A549 (cell line): Measurements from ENCODE around the gene AMER3. TPM values are rescaled to one million over a fixed set of nuclear protein-coding genes. Genes with fewer than 3 reads are reported as not detected.

Experiments
- ATAC-seq, 2 experiments: fragments of 200-7000 bp in 1 of 2; fragments of >200 bp in 1 of 2; cut with Nextera tagmentation in 1 of 2; cut with Tn5 transposase in 1 of 2; 3 replicates each; pipeline versions ENCODE4 v1.8.0 to v1.9.1; 2018 to 2020; ENCODE audit warnings: mild to moderate bottlenecking in 1 of 2, moderate library complexity in 1 of 2
- CTCF ChIA-PET: fragments of 300-600 bp; sonication (Branson Sonifier 250); formaldehyde crosslinking; extraction: SDS; loops from one replicate; lab custom pipeline; 2021; ENCODE audit warnings: antibody characterized with exemption, inconsistent platforms; lab: Yijun Ruan, JAX
- POLR2A ChIA-PET: fragments of 350-600 bp; formaldehyde crosslinking; extraction: SDS; loops from one replicate; lab custom pipeline; 2021; ENCODE audit warnings: antibody characterized with exemption, inconsistent platforms; lab: Yijun Ruan, JAX
- DNase-seq, 2 experiments: peaks; one replicate each; pipeline versions ENCODE4 v3.0.0 to v3.0.0-alpha.2; 2011 to 2016; ENCODE audit warnings: low read depth in 1 of 2, low spot score in 1 of 2
- FAIRE-seq: peaks from 2 replicates; lab custom pipeline; 2011; peaks lifted over from hg19 to GRCh38; lab: Jason Lieb, UNC
- H3K27ac ChIP-seq, 2 experiments: fragments of >200 bp; sonication (Bioruptor Twin); formaldehyde crosslinking; 3 replicates each; pipeline ENCODE4 v1.5.1; 2016 to 2017
- H3K4me1 ChIP-seq: fragments of >200 bp; sonication (Bioruptor Twin); formaldehyde crosslinking; 3 replicates; pipeline ENCODE4 v1.6.1; 2016
- H3K4me2 ChIP-seq: fragments of >200 bp; sonication (Bioruptor Twin); formaldehyde crosslinking; 3 replicates; pipeline ENCODE4 v1.6.1; 2016
- H3K4me3 ChIP-seq: fragments of >200 bp; sonication (Bioruptor Twin); formaldehyde crosslinking; 3 replicates; pipeline ENCODE4 v1.5.1; 2016
- H3K9me3 ChIP-seq: fragments of >200 bp; sonication (Bioruptor Twin); formaldehyde crosslinking; 3 replicates; pipeline ENCODE4 v1.6.1; 2016
- BHLHE40 ChIP-seq: IDR thresholded peaks from 2 replicates; pipeline ENCODE4 v1.6.1; 2012; ENCODE audit warnings: low read depth, low read length, inconsistent platforms
- CBX8 ChIP-seq: fragments of 200-600 bp; sonication (generic); IDR thresholded peaks from 2 replicates; pipeline ENCODE4 v1.6.1; 2016
- CHD4 ChIP-seq: fragments of 200-600 bp; sonication (generic); IDR thresholded peaks from 2 replicates; pipeline ENCODE4 v1.6.1; 2016; ENCODE audit warnings: antibody characterized with exemption, mild to moderate bottlenecking, borderline replicate concordance
- ESRRA ChIP-seq: fragments of 150-350 bp; IDR thresholded peaks from 2 replicates; pipeline ENCODE4 v1.6.1; 2014; ENCODE audit warnings: mild to moderate bottlenecking, low read length, borderline replicate concordance
- HEYL ChIP-seq: fragments of 250-450 bp; sonication (Bioruptor Pico); IDR thresholded peaks from 2 replicates; pipeline ENCODE4 v1.8.0; 2021; ENCODE audit warnings: mild to moderate bottlenecking, moderate library complexity
- HOXB13 ChIP-seq: fragments of 250-450 bp; sonication (Bioruptor Pico); IDR thresholded peaks from 2 replicates; pipeline ENCODE4 v1.5.0; 2020; ENCODE audit warnings: low read depth, mild to moderate bottlenecking, moderate library complexity
- JUN ChIP-seq, 2 experiments: fragments of >200 bp; sonication (Bioruptor Twin); formaldehyde crosslinking; IDR thresholded peaks; 2 replicates in 1 of 2; 3 replicates in 1 of 2; pipeline ENCODE4 v1.6.1; 2016 to 2017
- JUNB ChIP-seq: fragments of >200 bp; sonication (Bioruptor Twin); formaldehyde crosslinking; IDR thresholded peaks from 2 replicates; pipeline ENCODE4 v1.6.1; 2016
- KDM1A ChIP-seq: fragments of 200-600 bp; sonication (generic); IDR thresholded peaks from 2 replicates; pipeline ENCODE4 v1.6.1; 2016; ENCODE audit warnings: low read depth, mild to moderate bottlenecking
- MAZ ChIP-seq: fragments of 150-350 bp; IDR thresholded peaks from 2 replicates; pipeline ENCODE4 v1.6.1; 2014; ENCODE audit warnings: antibody characterized with exemption, low read depth, low read length, borderline replicate concordance
- MYC ChIP-seq: IDR thresholded peaks from 2 replicates; pipeline ENCODE4 v1.6.1; 2012; ENCODE audit warnings: mild to moderate bottlenecking, inconsistent platforms, low read length, improper control_type of control experiment, borderline replicate concordance
- NFE2L2 ChIP-seq: fragments of 150-350 bp; conservative IDR thresholded peaks from 2 replicates; pipeline ENCODE4 v1.6.1; 2014; ENCODE audit warnings: low read length
- NPAS2 ChIP-seq: fragments of 250-450 bp; sonication (Bioruptor Pico); IDR thresholded peaks from 2 replicates; pipeline ENCODE4 v1.8.0; 2022; ENCODE audit warnings: mild to moderate bottlenecking, moderate library complexity, borderline replicate concordance
- POLR2A ChIP-seq: IDR thresholded peaks from 2 replicates; pipeline ENCODE4 v1.6.1; 2012; ENCODE audit warnings: mild to moderate bottlenecking, low read length
- POLR2AphosphoS2 ChIP-seq: conservative IDR thresholded peaks from 2 replicates; pipeline ENCODE4 v1.6.1; 2012; ENCODE audit warnings: low read length, improper control_type of control experiment, inconsistent platforms
- RAD21 ChIP-seq, 2 experiments: fragments of >200 bp in 1 of 2; sonication (Bioruptor Twin) in 1 of 2; formaldehyde crosslinking in 1 of 2; IDR thresholded peaks in 1 of 2; conservative IDR thresholded peaks in 1 of 2; 2 replicates in 1 of 2; 3 replicates in 1 of 2; pipeline ENCODE4 v1.6.1; 2012 to 2018; ENCODE audit warnings: inconsistent platforms in 1 of 2
- RFX5 ChIP-seq: fragments of 450-650 bp; IDR thresholded peaks from 2 replicates; pipeline ENCODE4 v1.7.1; 2014; ENCODE audit warnings: antibody characterized with exemption, mild to moderate bottlenecking, moderate library complexity
- RNF2 ChIP-seq: fragments of 200-600 bp; sonication (generic); IDR thresholded peaks from 2 replicates; pipeline ENCODE4 v1.6.1; 2016; ENCODE audit warnings: low read depth, mild to moderate bottlenecking, antibody characterized with exemption, moderate library complexity, borderline replicate concordance
- SREBF2 ChIP-seq: fragments of 450-650 bp; IDR thresholded peaks from 2 replicates; pipeline ENCODE4 v1.6.1; 2014; ENCODE audit warnings: mild to moderate bottlenecking, moderate library complexity
- TFCP2L1 ChIP-seq: fragments of 250-450 bp; sonication (Bioruptor Pico); IDR thresholded peaks from 2 replicates; pipeline ENCODE4 v1.5.0; 2021; ENCODE audit warnings: mild to moderate bottlenecking
- TP53 ChIP-seq: fragments of 250-450 bp; sonication (Bioruptor Pico); IDR thresholded peaks from 2 replicates; pipeline ENCODE4 v1.5.0; 2021; ENCODE audit warnings: mild to moderate bottlenecking, moderate library complexity
- ZNF302 ChIP-seq: fragments of 250-450 bp; sonication (Bioruptor Pico); IDR thresholded peaks from 2 replicates; pipeline ENCODE4 v1.9.0; 2021; ENCODE audit warnings: inconsistent platforms, mild to moderate bottlenecking, moderate library complexity
- whole genome bisulfite sequencing: methylation state at CpG from one replicate; pipeline ENCODE4 v1.1.6; 2017; ENCODE audit errors: missing lambda C conversion rate; 5-methylcytosine and 5-hydroxymethylcytosine counted together
- polyA plus RNA-seq, 4 experiments: library from polyadenylated mRNA; depleted of rRNA in 3 of 4; stranded (reverse); fragments of >200 nt; fragmentation: RNase III in 1 of 4; extraction: RNeasy Plus Mini Kit Qiagen cat#74134 plus additional on column Dnase treatment in 1 of 4; gene quantifications; 2 replicates in 3 of 4; 3 replicates in 1 of 4; pipeline ENCODE4 v1.2.3, GENCODE V29; 2011 to 2017
- TF ChIP-seq, protein P1 (sequence below): fragments of >200 bp; sonication (Bioruptor Twin); formaldehyde crosslinking; IDR thresholded peaks from 3 replicates; pipeline ENCODE4 v1.5.1; 2016
- TF ChIP-seq, protein P2 (sequence below): fragments of 250-450 bp; sonication (Bioruptor Pico); IDR thresholded peaks from 2 replicates; pipeline ENCODE4 v1.5.0; 2020; ENCODE audit warnings: low read depth, mild to moderate bottlenecking, moderate library complexity
- TF ChIP-seq, protein P3 (sequence below): IDR thresholded peaks from 2 replicates; pipeline ENCODE4 v1.6.1; 2012
- TF ChIP-seq, protein P4 (sequence below): fragments of >200 bp; sonication (Bioruptor Twin); formaldehyde crosslinking; IDR thresholded peaks from 3 replicates; pipeline ENCODE4 v1.6.1; 2016

The AMER3 gene
- polyA plus RNA-seq, 2 of the 4 experiments (the other 2 are of a cell fraction): not detected

DNA sequence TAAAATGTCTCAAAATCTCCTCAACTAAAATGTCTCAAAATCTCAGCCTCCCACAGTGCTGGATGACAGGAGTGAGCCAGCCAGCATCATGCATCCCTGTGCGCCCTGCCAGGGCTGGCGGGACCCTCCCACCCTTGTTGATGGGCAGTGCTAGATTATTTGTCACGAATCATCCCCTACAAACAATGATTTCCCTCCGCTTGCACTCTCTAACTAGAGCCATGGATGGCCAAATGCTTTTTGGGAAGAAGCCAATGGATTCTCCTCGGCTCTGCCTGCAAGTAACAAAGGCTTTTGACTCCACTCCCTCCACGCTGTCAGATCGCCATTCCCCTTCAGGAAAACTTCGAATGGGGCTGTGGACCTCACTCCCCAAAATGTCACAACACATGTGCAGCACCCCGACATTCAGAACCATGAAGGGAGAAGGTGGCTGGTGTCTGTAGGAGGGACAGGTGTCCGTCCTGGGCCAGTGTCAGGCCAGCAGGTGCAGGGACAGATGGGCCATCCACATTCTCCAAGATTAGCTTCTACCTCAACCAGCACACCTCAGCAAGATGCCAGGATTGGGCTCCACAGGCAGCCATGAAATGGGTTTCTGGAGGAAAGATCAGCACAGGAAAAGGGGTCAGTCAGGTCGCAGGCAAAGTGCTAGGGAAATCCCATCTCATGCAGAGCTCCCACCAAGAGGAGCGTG is 11.5 kb downstream of the AMER3 start:
- WGBS: 34% methylated on average over 12 of the region's 12 CpGs
- no peak for TF ChIP-seq HOXB13 (CRISPR knock-in tag)
- TF ChIP-seq NFE2L2: no peak
- no peak for TF ChIP-seq JUNB
- TF ChIP-seq CHD4: no peak
- no peak for TF ChIP-seq MAZ
- FAIRE-seq (no peak), ATAC-seq (no peak), DNase-seq (no peak)
- Histone ChIP-seq H3K4me2 (no peak overlapping the region), H3K4me1 (no peaks in the 10 kb centered on the region), H3K4me3 (no peak overlapping the region), H3K9me3 (no peaks in the 10 kb centered on the region), H3K27ac (no peak overlapping the region)
- POLR2A ChIA-PET: no interaction called here
- CTCF ChIA-PET: no interaction called here

GRCh38 chr2:130767408-130767775 is 12.1 kb downstream of the AMER3 start:
- no peak for FAIRE-seq

DNA sequence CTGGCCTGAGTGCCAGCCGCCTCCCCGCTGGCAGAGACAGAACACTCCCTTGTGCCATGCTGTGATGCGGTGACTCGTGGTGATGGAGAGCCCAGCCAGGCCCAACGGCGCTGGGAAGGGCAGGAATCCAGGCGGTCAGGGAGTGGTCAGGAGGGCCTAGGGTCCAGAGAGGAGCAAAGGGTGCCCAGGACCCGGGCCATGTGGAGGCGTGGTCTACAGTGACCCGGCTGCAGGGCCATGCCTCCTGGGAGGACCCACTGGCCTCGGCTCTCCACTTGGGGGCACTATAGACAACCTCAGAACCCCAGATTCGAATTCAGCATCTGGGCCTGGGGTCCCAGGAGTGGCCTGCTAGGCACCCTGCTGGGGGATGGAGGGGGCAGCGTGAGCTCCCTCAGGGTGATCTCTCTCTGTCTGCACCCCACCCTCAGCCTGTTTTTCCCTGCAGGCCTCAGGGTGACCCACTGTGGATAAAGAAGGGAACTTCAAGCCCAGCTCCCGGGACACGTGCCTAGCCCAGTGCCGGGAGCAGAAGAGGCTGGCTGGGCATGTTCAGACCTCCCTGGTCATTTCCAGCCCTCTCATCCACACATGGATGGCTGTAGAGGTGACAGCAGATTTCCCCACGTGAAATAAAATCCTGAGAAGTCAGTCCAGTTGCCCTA is 13.0 kb downstream of the AMER3 start:
- Histone ChIP-seq H3K4me2 (no peak overlapping the region), H3K27ac (no peak overlapping the region), H3K4me1 (no peaks in the 10 kb centered on the region), H3K4me3 (no peak overlapping the region), H3K9me3 (no peaks in the 10 kb centered on the region)
- ChIA-PET CTCF (no interaction called here), POLR2A (no interaction called here)
- DNase-seq: no peak
- TF ChIP-seq, protein P1, sequence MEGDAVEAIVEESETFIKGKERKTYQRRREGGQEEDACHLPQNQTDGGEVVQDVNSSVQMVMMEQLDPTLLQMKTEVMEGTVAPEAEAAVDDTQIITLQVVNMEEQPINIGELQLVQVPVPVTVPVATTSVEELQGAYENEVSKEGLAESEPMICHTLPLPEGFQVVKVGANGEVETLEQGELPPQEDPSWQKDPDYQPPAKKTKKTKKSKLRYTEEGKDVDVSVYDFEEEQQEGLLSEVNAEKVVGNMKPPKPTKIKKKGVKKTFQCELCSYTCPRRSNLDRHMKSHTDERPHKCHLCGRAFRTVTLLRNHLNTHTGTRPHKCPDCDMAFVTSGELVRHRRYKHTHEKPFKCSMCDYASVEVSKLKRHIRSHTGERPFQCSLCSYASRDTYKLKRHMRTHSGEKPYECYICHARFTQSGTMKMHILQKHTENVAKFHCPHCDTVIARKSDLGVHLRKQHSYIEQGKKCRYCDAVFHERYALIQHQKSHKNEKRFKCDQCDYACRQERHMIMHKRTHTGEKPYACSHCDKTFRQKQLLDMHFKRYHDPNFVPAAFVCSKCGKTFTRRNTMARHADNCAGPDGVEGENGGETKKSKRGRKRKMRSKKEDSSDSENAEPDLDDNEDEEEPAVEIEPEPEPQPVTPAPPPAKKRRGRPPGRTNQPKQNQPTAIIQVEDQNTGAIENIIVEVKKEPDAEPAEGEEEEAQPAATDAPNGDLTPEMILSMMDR: peak; percentile 14; the same call in 1 of the 3 replicates
- no peak for TF ChIP-seq TFCP2L1 (CRISPR knock-in tag)
- 0 out of 5 replicates have a peak, but pooled peaks of 1 of the 2 experiments have one; percentile 6 for TF ChIP-seq RAD21 (conservative IDR thresholded peaks at IDR 0.05 in 1 of 2, IDR thresholded peaks at IDR 0.05 in 1 of 2)
- no peak for FAIRE-seq
- peak; percentile 52 to 79; a peak in 4 of 6 replicates for ATAC-seq
- 37% methylated on average over 13 of the region's 17 CpGs for WGBS

More at GRCh38 chr2:130767408-130767775, 12.1 kb downstream of the AMER3 start:
- Histone ChIP-seq H3K4me1 (no peaks in the 10 kb centered on the region), H3K27ac (no peak overlapping the region), H3K9me3 (no peaks in the 10 kb centered on the region), H3K4me2 (no peak overlapping the region), H3K4me3 (no peak overlapping the region)
- CTCF ChIA-PET: no interaction called here
- ATAC-seq (peak; percentile 47 to 70; a peak in 5 of 6 replicates), DNase-seq (no peak)
- POLR2A ChIA-PET: no interaction called here
- WGBS: 39% methylated on average over 2 of the region's 7 CpGs
- TF ChIP-seq RFX5 (no peak), RNF2 (no peak), CBX8 (no peak), KDM1A (no peak), POLR2A (no peak), TP53 (CRISPR knock-in tag) (no peak), NPAS2 (CRISPR knock-in tag) (no peak), ZNF302 (no peak), HEYL (no peak), JUN (IDR thresholded peaks at IDR 0.05) (no peak), SREBF2 (no peak), MYC (no peak), BHLHE40 (no peak), POLR2AphosphoS2 (no peak), ESRRA (no peak)
- TF ChIP-seq, protein P2, sequence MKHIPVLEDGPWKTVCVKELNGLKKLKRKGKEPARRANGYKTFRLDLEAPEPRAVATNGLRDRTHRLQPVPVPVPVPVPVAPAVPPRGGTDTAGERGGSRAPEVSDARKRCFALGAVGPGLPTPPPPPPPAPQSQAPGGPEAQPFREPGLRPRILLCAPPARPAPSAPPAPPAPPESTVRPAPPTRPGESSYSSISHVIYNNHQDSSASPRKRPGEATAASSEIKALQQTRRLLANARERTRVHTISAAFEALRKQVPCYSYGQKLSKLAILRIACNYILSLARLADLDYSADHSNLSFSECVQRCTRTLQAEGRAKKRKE (CRISPR knock-in tag): no peak
- TF ChIP-seq, protein P3, sequence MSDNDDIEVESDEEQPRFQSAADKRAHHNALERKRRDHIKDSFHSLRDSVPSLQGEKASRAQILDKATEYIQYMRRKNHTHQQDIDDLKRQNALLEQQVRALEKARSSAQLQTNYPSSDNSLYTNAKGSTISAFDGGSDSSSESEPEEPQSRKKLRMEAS: no peak
- TF ChIP-seq, protein P4, sequence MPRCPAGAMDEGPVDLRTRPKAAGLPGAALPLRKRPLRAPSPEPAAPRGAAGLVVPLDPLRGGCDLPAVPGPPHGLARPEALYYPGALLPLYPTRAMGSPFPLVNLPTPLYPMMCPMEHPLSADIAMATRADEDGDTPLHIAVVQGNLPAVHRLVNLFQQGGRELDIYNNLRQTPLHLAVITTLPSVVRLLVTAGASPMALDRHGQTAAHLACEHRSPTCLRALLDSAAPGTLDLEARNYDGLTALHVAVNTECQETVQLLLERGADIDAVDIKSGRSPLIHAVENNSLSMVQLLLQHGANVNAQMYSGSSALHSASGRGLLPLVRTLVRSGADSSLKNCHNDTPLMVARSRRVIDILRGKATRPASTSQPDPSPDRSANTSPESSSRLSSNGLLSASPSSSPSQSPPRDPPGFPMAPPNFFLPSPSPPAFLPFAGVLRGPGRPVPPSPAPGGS: no peak
